Neuronal stem cell (in vitro differentiated cells): ENCODE measurements around the gene DNAH8.

Source experiments
- DNase-seq: peaks from one replicate; pipeline ENCODE4 v3.0.0-alpha.2; 2013; ENCODE audit warnings: low spot score
- H2AFZ ChIP-seq: one replicate; pipeline ENCODE4 v1.6.1; 2013; ENCODE audit warnings: mild to moderate bottlenecking, low read length, inconsistent platforms
- H2AK5ac ChIP-seq: 2 replicates; pipeline ENCODE4 v1.6.1; 2013; ENCODE audit warnings: low read depth, mild to moderate bottlenecking, inconsistent platforms, low read length, moderate library complexity, mixed read lengths
- H2BK120ac ChIP-seq: 2 replicates; pipeline ENCODE4 v1.6.1; 2013; ENCODE audit warnings: low read depth, mild to moderate bottlenecking, inconsistent platforms, low read length, moderate library complexity, mixed read lengths
- H2BK12ac ChIP-seq: one replicate; pipeline ENCODE4 v1.6.1; 2013; ENCODE audit warnings: low read length, inconsistent platforms
- H2BK15ac ChIP-seq: 2 replicates; pipeline ENCODE4 v1.6.1; 2013; ENCODE audit warnings: mild to moderate bottlenecking, low read length, inconsistent platforms, mixed read lengths
- H2BK5ac ChIP-seq: one replicate; pipeline ENCODE4 v1.6.1; 2013; ENCODE audit warnings: inconsistent platforms, mild to moderate bottlenecking, low read length, moderate library complexity
- H3K14ac ChIP-seq: one replicate; pipeline ENCODE4 v1.6.1; 2013; ENCODE audit warnings: low read length, inconsistent platforms
- H3K18ac ChIP-seq: 2 replicates; pipeline ENCODE4 v1.6.1; 2013; ENCODE audit warnings: low read length, inconsistent platforms
- H3K23ac ChIP-seq: 2 replicates; pipeline ENCODE4 v1.6.1; 2013; ENCODE audit warnings: low read depth, mild to moderate bottlenecking, mixed read lengths, low read length, inconsistent platforms; ENCODE audit not compliant: poor library complexity
- H3K27ac ChIP-seq: replicated peaks from 3 replicates; pipeline ENCODE4 v1.5.1; 2013; ENCODE audit warnings: low read length, inconsistent platforms
- H3K27me3 ChIP-seq, 3 experiments: 2 replicates each; pipeline ENCODE4 v1.6.1; 2013; ENCODE audit warnings: low read length in 3 of 3, mild to moderate bottlenecking in 2 of 3, inconsistent platforms in 1 of 3, low read depth in 1 of 3, mixed read lengths in 1 of 3, moderate library complexity in 1 of 3; ENCODE audit not compliant: control insufficient read depth in 3 of 3, insufficient read depth in 3 of 3
- H3K36me3 ChIP-seq, 2 donors: replicated peaks in 1 of 2; 2 replicates each; pipeline ENCODE4 v1.6.1; 2013; ENCODE audit warnings: low read length in 2 of 2; ENCODE audit not compliant: control insufficient read depth in 2 of 2, insufficient read depth in 2 of 2
- H3K4ac ChIP-seq: 2 replicates; pipeline ENCODE4 v1.6.1; 2013; ENCODE audit warnings: inconsistent platforms, mild to moderate bottlenecking, low read length, moderate library complexity
- H3K4me1 ChIP-seq, 2 donors: 1 replicate in 1 of 2; 2 replicates in 1 of 2; pipeline ENCODE4 v1.6.1; 2013; ENCODE audit warnings: low read length in 2 of 2, low read depth in 1 of 2; ENCODE audit not compliant: control insufficient read depth in 2 of 2, insufficient read depth in 1 of 2
- H3K4me2 ChIP-seq: one replicate; pipeline ENCODE4 v1.6.1; 2013; ENCODE audit warnings: mild to moderate bottlenecking, low read length, inconsistent platforms; ENCODE audit not compliant: insufficient read depth, poor library complexity, severe bottlenecking
- H3K4me3 ChIP-seq, 2 donors: 2 replicates each; pipeline ENCODE4 v1.5.1; 2013; ENCODE audit warnings: low read length in 2 of 2, mild to moderate bottlenecking in 2 of 2, inconsistent platforms in 1 of 2, moderate library complexity in 1 of 2
- H3K79me1 ChIP-seq: one replicate; pipeline ENCODE4 v1.6.1; 2013; ENCODE audit warnings: low read depth, mild to moderate bottlenecking, inconsistent platforms, low read length, moderate library complexity
- H3K9ac ChIP-seq: one replicate; pipeline ENCODE4 v1.6.1; 2013; ENCODE audit warnings: mild to moderate bottlenecking, low read depth, low read length, inconsistent platforms; ENCODE audit not compliant: poor library complexity
- H3K9me3 ChIP-seq, 2 donors: replicated peaks in 1 of 2; 2 replicates each; pipeline versions ENCODE3 to v1.6.1; 2013; ENCODE audit warnings: low read length in 2 of 2, mild to moderate bottlenecking in 2 of 2, inconsistent platforms in 1 of 2, low read depth in 1 of 2, mixed read lengths in 1 of 2, moderate library complexity in 1 of 2; ENCODE audit not compliant: control insufficient read depth in 2 of 2, insufficient read depth in 1 of 2
- H4K8ac ChIP-seq: one replicate; pipeline ENCODE4 v1.6.1; 2013; ENCODE audit warnings: low read depth, mild to moderate bottlenecking, inconsistent platforms, low read length, moderate library complexity
- H4K91ac ChIP-seq: one replicate; pipeline ENCODE4 v1.6.1; 2013; ENCODE audit warnings: low read length, low read depth, mild to moderate bottlenecking, inconsistent platforms; ENCODE audit not compliant: poor library complexity
- WGBS, 2 donors: extraction: QIAGEN DNeasy Blood & Tissue Kit; methylation state at CpG; one replicate each; pipeline ENCODE4 v1.1.7; 2013; ENCODE audit warnings: missing lambda C conversion rate in 2 of 2, mixed read lengths in 1 of 2; ENCODE audit not compliant: insufficient read length in 2 of 2, insufficient replicate concordance in 1 of 2; ENCODE audit errors: extremely low coverage in 2 of 2; 5-methylcytosine and 5-hydroxymethylcytosine counted together

The DNAH8 gene

GRCh38 chr6:38976051-38976450 lies 260.9 kb downstream of the DNAH8 start:
- Histone ChIP-seq H3K9ac (no peak overlapping the region), H2AK5ac (no peak overlapping the region), H3K27ac (no peak overlapping the region), H2AFZ (no peak overlapping the region), H3K4ac (no peak overlapping the region), H4K91ac (no peak overlapping the region), H3K4me2 (no peak overlapping the region), H4K8ac (no peak overlapping the region), H3K36me3 (no peaks in the 10 kb centered on the region), H3K18ac (no peak overlapping the region), H3K27me3 (peaks cover 0 to 10% (median 0%) of the 10 kb centered on the region in 3 experiments), H2BK120ac (no peak overlapping the region), H3K9me3 (no peaks in the 10 kb centered on the region), H3K23ac (no peak overlapping the region), H3K14ac (no peak overlapping the region), H3K4me3 (no peak overlapping the region), H2BK12ac (no peak overlapping the region), H2BK15ac (no peak overlapping the region), H2BK5ac (no peak overlapping the region), H3K4me1 (peaks cover 0 to 7% of the 10 kb centered on the region in 2 donors), H3K79me1 (no peaks in the 10 kb centered on the region)
- no peak for DNase-seq
- WGBS, 2 donors: no CpG with 5 or more reads among the region's 3 CpGs

DNA sequence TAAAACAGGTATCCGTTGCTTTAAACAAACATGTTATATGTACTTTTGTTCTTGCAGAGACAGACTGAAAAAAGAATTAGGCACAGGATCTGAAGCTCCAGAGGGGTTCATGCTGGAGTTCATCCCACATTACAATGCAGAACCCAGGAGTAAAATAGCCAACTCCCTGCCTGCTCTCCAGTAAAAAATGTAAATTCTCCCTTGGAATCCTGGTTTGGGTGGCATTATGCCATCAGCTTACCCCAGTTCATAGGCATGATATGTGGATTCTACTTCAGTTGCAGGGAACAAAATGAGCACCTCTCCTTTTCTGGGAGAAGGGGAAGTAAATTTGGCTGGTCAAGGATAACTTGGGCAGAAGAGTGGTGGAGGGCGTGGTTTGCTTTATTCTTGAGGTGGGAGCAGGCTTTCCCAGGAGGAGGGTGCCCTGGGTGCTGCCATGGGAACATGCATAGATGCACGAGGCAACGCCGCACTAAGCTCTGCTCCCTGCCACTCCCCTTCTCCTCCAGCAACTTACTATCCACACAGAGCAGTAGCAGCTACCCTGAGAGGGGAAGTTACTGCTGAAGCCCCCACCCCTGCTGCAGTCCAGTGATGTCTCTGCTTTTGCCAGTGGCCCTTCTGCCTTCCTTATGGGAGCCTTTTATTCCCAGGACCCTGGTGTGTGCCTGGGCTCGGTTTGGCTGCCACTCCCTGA lies 261.8 kb downstream of the DNAH8 start:
- Histone ChIP-seq H3K4ac (no peak overlapping the region), H3K4me1 (peaks cover 0 to 7% of the 10 kb centered on the region in 2 donors), H3K4me3 (no peak overlapping the region), H3K18ac (no peak overlapping the region), H4K91ac (no peak overlapping the region), H3K36me3 (no peaks in the 10 kb centered on the region), H3K27ac (no peak overlapping the region), H3K79me1 (no peaks in the 10 kb centered on the region), H3K9me3 (no peaks in the 10 kb centered on the region), H3K4me2 (no peak overlapping the region), H2BK120ac (no peak overlapping the region), H2BK12ac (no peak overlapping the region), H2AK5ac (no peak overlapping the region), H2AFZ (no peak overlapping the region), H3K23ac (no peak overlapping the region), H3K14ac (no peak overlapping the region), H3K9ac (no peak overlapping the region), H3K27me3 (peaks cover 0 to 14% (median 0%) of the 10 kb centered on the region in 3 experiments), H4K8ac (no peak overlapping the region), H2BK5ac (no peak overlapping the region), H2BK15ac (no peak overlapping the region)
- WGBS, 2 donors: no CpG with 5 or more reads among the region's 6 CpGs
- DNase-seq: no peak

GRCh38 chr6:38978139-38978704 lies 263.1 kb downstream of the DNAH8 start:
- H3K14ac ChIP-seq: no peak overlapping the region
- H2BK5ac ChIP-seq: no peak overlapping the region
- no peak overlapping the region for H3K4ac ChIP-seq
- H2BK15ac ChIP-seq: no peak overlapping the region
- H3K23ac ChIP-seq: no peak overlapping the region
- no peak overlapping the region for H2AK5ac ChIP-seq
- no peak overlapping the region for H2AFZ ChIP-seq
- no peaks in the 10 kb centered on the region for H3K36me3 ChIP-seq
- H3K27me3 ChIP-seq: peaks cover 0 to 14% (median 0%) of the 10 kb centered on the region in 3 experiments
- peaks cover 0 to 8% of the 10 kb centered on the region in 2 donors for H3K4me1 ChIP-seq
- H3K9ac ChIP-seq: no peak overlapping the region
- H3K4me2 ChIP-seq: no peak overlapping the region
- H2BK12ac ChIP-seq: no peak overlapping the region
- no peak for DNase-seq
- H4K8ac ChIP-seq: no peak overlapping the region
- no peak overlapping the region for H3K27ac ChIP-seq
- H3K9me3 ChIP-seq: no peaks in the 10 kb centered on the region
- no CpG with 5 or more reads among the region's 3 CpGs for WGBS, 2 donors
- H4K91ac ChIP-seq: no peak overlapping the region
- no peaks in the 10 kb centered on the region for H3K79me1 ChIP-seq
- no peak overlapping the region for H3K4me3 ChIP-seq
- H3K18ac ChIP-seq: no peak overlapping the region
- no peak overlapping the region for H2BK120ac ChIP-seq

DNA sequence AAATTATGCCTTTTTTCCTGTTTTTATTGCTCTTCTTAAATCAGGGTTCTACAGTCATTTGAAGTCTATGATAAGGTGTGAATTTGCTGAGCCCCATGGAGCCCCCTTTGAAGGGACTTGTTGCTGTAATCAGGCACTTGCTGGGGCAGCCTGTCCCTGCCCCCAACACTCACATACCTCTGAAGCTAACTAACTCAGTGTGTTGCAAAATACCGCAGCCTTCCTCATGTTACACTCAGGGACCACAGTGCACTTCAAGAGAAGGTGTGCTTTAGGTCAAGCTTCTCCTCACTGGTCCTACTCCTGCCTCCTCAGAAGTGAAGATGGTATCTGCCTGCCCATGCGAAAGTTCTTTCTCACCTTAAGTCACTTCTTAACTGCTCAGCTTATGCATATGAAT lies 267.4 kb downstream of the DNAH8 start:
- H3K27me3 ChIP-seq: peaks cover 0 to 15% (median 0%) of the 10 kb centered on the region in 3 experiments
- WGBS, 2 donors: no CpG with 5 or more reads among the region's 2 CpGs
- H3K9ac ChIP-seq: no peak overlapping the region
- H3K4me3 ChIP-seq: peak overlapping the region in 1 of 2 donors; percentile 56
- DNase-seq: no peak
- no peak overlapping the region for H4K91ac ChIP-seq
- no peaks in the 10 kb centered on the region for H3K36me3 ChIP-seq
- no peaks in the 10 kb centered on the region for H3K9me3 ChIP-seq
- no peak overlapping the region for H2BK5ac ChIP-seq
- H3K4me1 ChIP-seq: peaks cover 0 to 4% of the 10 kb centered on the region in 2 donors
- no peak overlapping the region for H2AFZ ChIP-seq
- no peak overlapping the region for H2BK120ac ChIP-seq
- no peak overlapping the region for H3K27ac ChIP-seq
- no peaks in the 10 kb centered on the region for H3K79me1 ChIP-seq
- no peak overlapping the region for H2AK5ac ChIP-seq
- H2BK12ac ChIP-seq: no peak overlapping the region
- no peak overlapping the region for H3K18ac ChIP-seq
- H4K8ac ChIP-seq: no peak overlapping the region
- H2BK15ac ChIP-seq: no peak overlapping the region
- no peak overlapping the region for H3K4me2 ChIP-seq
- H3K4ac ChIP-seq: no peak overlapping the region
- H3K14ac ChIP-seq: no peak overlapping the region
- H3K23ac ChIP-seq: no peak overlapping the region
